Esophagus squamous epithelium (tissue), 5 donors: Measurements from ENCODE around the gene OSBPL10. TPM values are rescaled to one million over a fixed set of nuclear protein-coding genes. Genes with fewer than 3 reads are reported as not detected.

Experiments used
- DNase-seq: peaks from one replicate; lab custom pipeline; 2025; lab: John Stamatoyannopoulos, UW
- H3K27ac ChIP-seq, 4 donors: fragments of 200-600 bp; sonication (generic); one replicate each; pipeline ENCODE4 v1.5.1; 2016 to 2019; ENCODE audit warnings: mild to moderate bottlenecking in 1 of 4
- H3K27me3 ChIP-seq, 4 donors: fragments of 200-600 bp; sonication (generic); 1 replicate in 3 of 4; 2 replicates in 1 of 4; pipeline versions ENCODE4 v1.5.1 to v1.6.0; 2017 to 2021; ENCODE audit warnings: antibody characterized with exemption in 1 of 4
- H3K36me3 ChIP-seq, 3 donors: fragments of 200-600 bp; sonication (generic); one replicate each; pipeline ENCODE4 v1.5.1; 2016 to 2019
- H3K4me1 ChIP-seq, 3 donors: fragments of 200-600 bp; sonication (generic); one replicate each; pipeline ENCODE4 v1.5.1; 2017 to 2019
- H3K4me3 ChIP-seq, 4 donors: fragments of 200-600 bp; sonication (generic); 1 replicate in 3 of 4; 2 replicates in 1 of 4; pipeline ENCODE4 v1.5.1; 2016 to 2019; ENCODE audit warnings: mild to moderate bottlenecking in 2 of 4, moderate library complexity in 1 of 4
- H3K9me3 ChIP-seq, 3 donors: fragments of 200-600 bp; sonication (generic); one replicate each; pipeline ENCODE4 v1.5.1; 2016 to 2019
- POLR2A ChIP-seq, 4 donors: fragments of 450-650 bp; IDR thresholded peaks; one replicate each; pipeline ENCODE4 v1.6.1; 2017; ENCODE audit warnings: antibody characterized with exemption in 4 of 4, mild to moderate bottlenecking in 4 of 4, moderate library complexity in 3 of 4
- WGBS, 2 donors: methylation state at CpG; one replicate each; pipeline ENCODE4 v1.1.5; 2018; 5-methylcytosine and 5-hydroxymethylcytosine counted together
- intact Hi-C: fragments of 100-400 bp; cut with DNase I; formaldehyde crosslinking; loops from one replicate; pipeline ENCODE4 v1.15.0; 2022
- total RNA-seq, 4 donors: library from RNA; depleted of rRNA; stranded (reverse); fragments of >200 nt; gene quantifications; one replicate each; pipeline ENCODE4 v1.1.0, GENCODE V29; 2016
- TF ChIP-seq, protein P1 (sequence below), 6 experiments: fragments of 450-650 bp in 4 of 6; fragments of 200-600 bp in 2 of 6; sonication (generic) in 2 of 6; IDR thresholded peaks; one replicate each; pipeline ENCODE4 v1.5.1; 2016 to 2019; ENCODE audit warnings: antibody characterized with exemption in 6 of 6, mild to moderate bottlenecking in 4 of 6, moderate library complexity in 4 of 6
- donor health status: DM: yes; HTN: yes; CAD: no.

The OSBPL10 gene
- total RNA-seq, 4 donors from 2014 or later = 13.8 to 65.3 (median 41.0) TPM

DNA sequence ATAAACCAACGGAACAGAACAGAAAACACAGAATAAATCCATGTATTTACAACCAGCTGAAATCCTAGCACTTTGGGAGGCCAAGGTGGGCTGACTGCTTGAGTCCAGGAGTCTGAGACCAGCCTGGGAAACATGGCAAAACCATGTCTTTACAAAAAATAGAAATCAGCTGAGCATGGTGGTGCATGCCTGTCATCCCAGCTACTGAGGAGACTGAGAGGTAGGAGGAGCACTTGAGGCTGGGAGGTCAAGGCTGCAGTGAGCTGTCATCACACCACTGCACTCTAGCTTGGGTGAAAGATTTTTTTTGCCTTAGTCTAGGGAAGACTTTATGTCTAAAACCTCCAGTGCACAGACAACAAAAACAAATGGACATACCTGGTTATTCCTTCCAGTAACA lies 327.6 kb downstream of the OSBPL10 start:
- intact Hi-C loops = no loop called here
- Histone ChIP-seq H3K27me3 (no peaks in the 10 kb centered on the region), H3K27ac (no peak overlapping the region), H3K9me3 (peaks cover 0 to 76% (median 55%) of the 10 kb centered on the region in 3 donors), H3K36me3 (peaks cover 0 to 28% (median 0%) of the 10 kb centered on the region in 3 donors), H3K4me1 (no peaks in the 10 kb centered on the region), H3K4me3 (no peak overlapping the region)
- TF ChIP-seq POLR2A (IDR thresholded peaks at IDR 0.05) = no peak
- TF ChIP-seq, protein P1, sequence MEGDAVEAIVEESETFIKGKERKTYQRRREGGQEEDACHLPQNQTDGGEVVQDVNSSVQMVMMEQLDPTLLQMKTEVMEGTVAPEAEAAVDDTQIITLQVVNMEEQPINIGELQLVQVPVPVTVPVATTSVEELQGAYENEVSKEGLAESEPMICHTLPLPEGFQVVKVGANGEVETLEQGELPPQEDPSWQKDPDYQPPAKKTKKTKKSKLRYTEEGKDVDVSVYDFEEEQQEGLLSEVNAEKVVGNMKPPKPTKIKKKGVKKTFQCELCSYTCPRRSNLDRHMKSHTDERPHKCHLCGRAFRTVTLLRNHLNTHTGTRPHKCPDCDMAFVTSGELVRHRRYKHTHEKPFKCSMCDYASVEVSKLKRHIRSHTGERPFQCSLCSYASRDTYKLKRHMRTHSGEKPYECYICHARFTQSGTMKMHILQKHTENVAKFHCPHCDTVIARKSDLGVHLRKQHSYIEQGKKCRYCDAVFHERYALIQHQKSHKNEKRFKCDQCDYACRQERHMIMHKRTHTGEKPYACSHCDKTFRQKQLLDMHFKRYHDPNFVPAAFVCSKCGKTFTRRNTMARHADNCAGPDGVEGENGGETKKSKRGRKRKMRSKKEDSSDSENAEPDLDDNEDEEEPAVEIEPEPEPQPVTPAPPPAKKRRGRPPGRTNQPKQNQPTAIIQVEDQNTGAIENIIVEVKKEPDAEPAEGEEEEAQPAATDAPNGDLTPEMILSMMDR (IDR thresholded peaks at IDR 0.05) = no peak
- DNase-seq = no peak
- 65 to 85% methylated on average over 1 of the region's 1 CpG for WGBS, 2 donors

DNA sequence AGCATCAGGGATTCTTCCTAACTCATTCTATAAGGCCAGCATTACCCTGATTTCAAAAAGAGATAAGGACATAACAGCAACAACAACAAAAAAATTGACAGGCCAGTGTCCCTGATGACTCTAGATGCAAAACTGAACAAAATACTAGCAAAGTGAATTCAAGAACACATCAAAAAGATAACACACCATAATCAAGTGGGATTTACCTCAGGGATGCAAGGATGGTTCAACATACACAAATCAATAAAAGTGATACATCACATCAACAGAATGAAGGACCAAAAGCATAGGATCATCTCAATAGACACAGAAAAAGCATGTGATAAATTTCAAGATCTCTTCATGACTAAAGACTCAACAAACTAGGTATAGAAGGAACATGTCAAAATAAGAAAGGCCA lies 328.8 kb downstream of the OSBPL10 start:
- H3K36me3 ChIP-seq = peaks cover 0 to 33% (median 0%) of the 10 kb centered on the region in 3 donors
- no peak for DNase-seq
- no peaks in the 10 kb centered on the region for H3K27me3 ChIP-seq
- intact Hi-C loops = no loop called here
- H3K9me3 ChIP-seq = peaks cover 0 to 83% (median 56%) of the 10 kb centered on the region in 3 donors
- H3K4me1 ChIP-seq = no peaks in the 10 kb centered on the region
- H3K4me3 ChIP-seq = no peak overlapping the region
- no peak for TF ChIP-seq POLR2A (IDR thresholded peaks at IDR 0.05)
- TF ChIP-seq, protein P1 (IDR thresholded peaks at IDR 0.05) = no peak
- no peak overlapping the region for H3K27ac ChIP-seq

DNA sequence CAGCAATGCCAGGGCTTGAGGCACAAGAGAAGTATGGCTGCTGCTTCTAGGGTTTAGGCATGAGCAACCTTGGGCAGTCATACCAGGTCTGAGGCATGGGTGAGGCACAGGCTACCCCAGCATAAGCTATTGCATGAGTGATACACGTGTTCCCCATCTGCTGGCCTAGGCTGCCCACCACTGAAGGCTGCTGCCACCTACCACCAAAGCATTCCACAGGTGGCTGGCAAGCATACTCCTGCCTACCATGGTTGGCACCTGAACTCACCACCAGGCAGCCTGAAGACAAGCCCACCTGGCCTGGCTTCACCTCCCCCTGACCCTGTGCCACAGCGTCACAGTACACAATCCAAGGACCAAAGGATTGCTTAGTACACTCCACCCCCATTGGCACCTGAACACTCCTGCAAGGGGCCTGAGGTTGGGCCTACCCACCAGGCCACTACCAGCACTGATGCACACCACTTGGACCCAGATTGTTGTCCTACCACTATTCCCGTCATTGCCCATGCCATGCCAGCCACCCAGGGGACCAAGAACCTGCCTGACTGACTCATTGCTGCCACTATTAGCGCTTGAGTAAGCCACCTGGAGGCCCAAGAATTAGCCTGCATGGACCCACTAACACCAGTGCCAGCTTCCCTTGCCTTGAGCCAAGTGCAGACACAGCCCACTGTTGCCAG lies 332.6 kb downstream of the OSBPL10 start:
- peaks cover 0 to 60% (median 41%) of the 10 kb centered on the region in 3 donors for H3K9me3 ChIP-seq
- intact Hi-C loops = no loop called here
- H3K27ac ChIP-seq = no peak overlapping the region
- H3K36me3 ChIP-seq = peaks cover 0 to 25% (median 0%) of the 10 kb centered on the region in 3 donors
- no peak for DNase-seq
- no peaks in the 10 kb centered on the region for H3K27me3 ChIP-seq
- H3K4me3 ChIP-seq = no peak overlapping the region
- 100% methylated on average over 2 to 3 of the region's 4 CpGs for WGBS, 2 donors
- no peaks in the 10 kb centered on the region for H3K4me1 ChIP-seq
- TF ChIP-seq, protein P1 (IDR thresholded peaks at IDR 0.05) = no peak
- TF ChIP-seq POLR2A (IDR thresholded peaks at IDR 0.05) = no peak

DNA sequence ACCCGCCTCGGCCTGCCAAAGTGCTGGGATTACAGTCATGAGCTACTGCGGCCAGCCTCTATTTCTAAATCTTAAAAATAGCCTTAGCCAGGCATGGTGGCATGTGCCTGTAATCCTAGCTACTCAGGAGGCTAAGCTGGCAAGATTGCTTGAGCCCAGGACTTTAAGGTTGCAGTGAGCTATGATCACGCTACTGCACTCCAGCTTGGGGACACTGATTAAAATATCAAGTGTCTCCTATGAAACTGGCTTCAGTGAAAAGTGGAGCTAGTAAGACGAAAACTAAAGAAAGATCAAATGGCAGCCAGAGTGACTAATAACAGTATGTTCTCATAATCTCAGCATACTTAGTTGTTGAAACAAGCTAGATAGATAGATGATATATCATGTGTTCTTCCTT lies 335.8 kb downstream of the OSBPL10 start:
- Histone ChIP-seq H3K4me1 (no peaks in the 10 kb centered on the region), H3K36me3 (peaks cover 0 to 22% (median 0%) of the 10 kb centered on the region in 3 donors), H3K4me3 (no peak overlapping the region), H3K9me3 (peaks cover 0 to 28% (median 18%) of the 10 kb centered on the region in 3 donors), H3K27me3 (no peaks in the 10 kb centered on the region), H3K27ac (no peak overlapping the region)
- WGBS, 2 donors = 77 to 91% methylated on average over 2 to 3 of the region's 5 CpGs
- intact Hi-C loops = no loop called here
- no peak for DNase-seq
- TF ChIP-seq POLR2A (IDR thresholded peaks at IDR 0.05) = no peak
- TF ChIP-seq, protein P1 (IDR thresholded peaks at IDR 0.05) = no peak

DNA sequence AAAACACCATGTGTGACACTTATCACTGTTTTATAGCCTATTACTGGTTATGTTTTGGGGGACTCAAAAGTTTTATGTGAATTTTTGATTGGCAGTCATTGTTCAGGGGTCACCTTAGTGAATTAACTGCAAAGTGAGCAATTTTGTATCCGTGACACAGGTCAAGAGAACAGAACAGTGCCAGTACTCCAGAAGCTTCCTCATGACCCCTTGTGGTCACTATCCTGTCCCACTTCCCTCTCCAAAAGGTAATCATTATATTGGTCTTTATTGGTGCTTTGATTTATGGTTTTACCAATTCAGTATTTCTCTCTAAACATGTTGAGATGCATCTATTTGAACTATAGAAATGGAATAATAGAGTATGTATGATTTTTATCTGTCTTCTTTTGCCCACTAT lies 341.2 kb downstream of the OSBPL10 start:
- no peak for DNase-seq
- Histone ChIP-seq H3K27me3 (no peaks in the 10 kb centered on the region), H3K9me3 (no peaks in the 10 kb centered on the region), H3K4me1 (peaks cover 0 to 7% (median 3%) of the 10 kb centered on the region in 3 donors), H3K27ac (no peak overlapping the region), H3K4me3 (no peak overlapping the region), H3K36me3 (peaks cover 0 to 18% (median 0%) of the 10 kb centered on the region in 3 donors)
- intact Hi-C loops = no loop called here
- TF ChIP-seq POLR2A (IDR thresholded peaks at IDR 0.05) = no peak
- TF ChIP-seq, protein P1 (IDR thresholded peaks at IDR 0.05) = no peak
- 89 to 100% methylated on average over 1 of the region's 1 CpG for WGBS, 2 donors
